Right lobe of liver (tissue), 4 donors: ENCODE results near the gene MFSD12.

Source experiments
- POLR2A ChIP-seq: fragments of 450-650 bp; IDR thresholded peaks from one replicate; pipeline ENCODE4 v1.6.1; 2017; ENCODE audit warnings: antibody characterized with exemption, mild to moderate bottlenecking
- TF ChIP-seq, protein P1 (sequence below), 4 donors: fragments of 200-600 bp in 3 of 4; fragments of 450-650 bp in 1 of 4; IDR thresholded peaks; one replicate each; pipeline versions ENCODE4 v1.5.1 to v1.8.0; 2016 to 2022; ENCODE audit warnings: antibody characterized with exemption in 4 of 4, mild to moderate bottlenecking in 2 of 4
- donor health status: DM: no; HTN: no; CAD: no.
- donor health status: DM: no; HTN: no; CAD: no.
- donor health status: DM: no; HTN: yes; CAD: no.

DNA sequence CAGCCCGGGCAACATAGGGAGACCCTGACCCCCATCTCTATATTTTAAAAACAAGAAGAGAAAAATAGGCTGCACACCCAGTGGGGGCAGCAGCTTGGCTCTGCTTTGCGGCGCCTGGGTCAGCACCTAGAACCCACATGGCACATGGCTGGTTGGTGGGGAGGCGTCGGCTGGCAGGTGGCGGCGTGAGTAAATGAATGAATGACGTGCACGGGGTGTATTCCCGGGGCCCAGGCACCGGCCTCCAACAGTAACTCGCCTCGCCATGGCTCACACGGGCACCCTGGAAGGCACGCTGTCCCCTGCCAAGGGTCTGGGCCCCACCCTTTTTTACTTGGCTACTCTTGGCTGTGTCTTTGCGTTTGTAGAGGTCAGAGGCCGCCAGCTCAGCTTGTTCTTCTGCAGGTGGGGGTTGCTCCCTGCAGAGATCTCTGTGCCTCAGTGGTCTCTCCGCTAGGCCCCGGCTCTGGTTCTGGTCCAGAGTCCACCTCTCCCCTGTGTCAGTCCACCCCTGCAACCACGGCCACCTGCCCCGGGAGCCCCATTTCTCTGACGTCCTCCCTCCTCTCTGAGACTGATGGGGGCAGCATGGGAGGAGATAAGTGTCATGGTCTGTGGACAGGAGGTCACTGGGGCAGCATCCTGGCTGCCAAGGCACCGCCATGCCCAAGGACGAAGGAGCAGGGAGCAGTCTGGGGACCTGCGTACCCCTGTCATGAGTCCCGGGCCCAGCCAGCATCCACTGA is 45.7 kb downstream of the MFSD12 start:
- TF ChIP-seq, protein P1, sequence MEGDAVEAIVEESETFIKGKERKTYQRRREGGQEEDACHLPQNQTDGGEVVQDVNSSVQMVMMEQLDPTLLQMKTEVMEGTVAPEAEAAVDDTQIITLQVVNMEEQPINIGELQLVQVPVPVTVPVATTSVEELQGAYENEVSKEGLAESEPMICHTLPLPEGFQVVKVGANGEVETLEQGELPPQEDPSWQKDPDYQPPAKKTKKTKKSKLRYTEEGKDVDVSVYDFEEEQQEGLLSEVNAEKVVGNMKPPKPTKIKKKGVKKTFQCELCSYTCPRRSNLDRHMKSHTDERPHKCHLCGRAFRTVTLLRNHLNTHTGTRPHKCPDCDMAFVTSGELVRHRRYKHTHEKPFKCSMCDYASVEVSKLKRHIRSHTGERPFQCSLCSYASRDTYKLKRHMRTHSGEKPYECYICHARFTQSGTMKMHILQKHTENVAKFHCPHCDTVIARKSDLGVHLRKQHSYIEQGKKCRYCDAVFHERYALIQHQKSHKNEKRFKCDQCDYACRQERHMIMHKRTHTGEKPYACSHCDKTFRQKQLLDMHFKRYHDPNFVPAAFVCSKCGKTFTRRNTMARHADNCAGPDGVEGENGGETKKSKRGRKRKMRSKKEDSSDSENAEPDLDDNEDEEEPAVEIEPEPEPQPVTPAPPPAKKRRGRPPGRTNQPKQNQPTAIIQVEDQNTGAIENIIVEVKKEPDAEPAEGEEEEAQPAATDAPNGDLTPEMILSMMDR (IDR thresholded peaks at IDR 0.05), result no peak
- no peak for TF ChIP-seq POLR2A
